COR-L47 (cell line): ENCODE measurements around the gene CFAP61.

ENCODE experiments used
- DNase-seq: peaks from one replicate; lab custom pipeline; 2025; lab: John Stamatoyannopoulos, UW

CFAP61 gene

DNA sequence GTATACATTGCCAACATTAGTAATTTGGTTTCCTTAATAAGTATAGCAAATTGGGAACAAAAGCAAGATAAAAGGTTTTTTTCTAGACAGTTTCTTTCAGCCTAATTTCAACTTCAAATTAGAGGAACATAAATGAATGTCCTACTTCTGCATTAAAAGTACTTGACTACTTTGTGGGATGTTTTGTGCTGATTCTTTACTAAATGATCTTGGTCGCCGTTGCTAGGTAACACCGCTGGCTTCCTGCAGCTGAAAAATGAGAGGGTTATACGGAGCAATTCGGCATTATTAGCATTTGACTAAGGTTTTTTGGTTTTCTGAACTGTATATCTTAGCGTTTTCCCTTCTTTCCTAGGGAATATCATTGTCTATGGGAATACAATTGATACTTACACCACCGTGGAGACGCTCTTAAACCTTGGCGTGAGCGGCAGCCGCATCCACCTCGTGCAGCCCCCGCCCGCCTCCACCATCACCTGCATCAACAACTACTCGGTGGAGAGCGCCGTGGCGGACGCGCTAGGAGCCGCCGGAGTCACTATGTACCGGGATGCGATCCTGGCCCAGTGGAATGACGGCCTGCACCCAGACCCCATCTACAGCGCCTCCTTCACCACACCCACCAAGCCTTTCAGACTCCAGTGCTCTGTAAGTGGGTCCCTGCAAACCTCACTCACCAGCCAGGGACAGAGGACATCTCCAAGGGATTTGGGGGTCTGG is 224.6 kb downstream of the CFAP61 start:
- no peak for DNase-seq

DNA sequence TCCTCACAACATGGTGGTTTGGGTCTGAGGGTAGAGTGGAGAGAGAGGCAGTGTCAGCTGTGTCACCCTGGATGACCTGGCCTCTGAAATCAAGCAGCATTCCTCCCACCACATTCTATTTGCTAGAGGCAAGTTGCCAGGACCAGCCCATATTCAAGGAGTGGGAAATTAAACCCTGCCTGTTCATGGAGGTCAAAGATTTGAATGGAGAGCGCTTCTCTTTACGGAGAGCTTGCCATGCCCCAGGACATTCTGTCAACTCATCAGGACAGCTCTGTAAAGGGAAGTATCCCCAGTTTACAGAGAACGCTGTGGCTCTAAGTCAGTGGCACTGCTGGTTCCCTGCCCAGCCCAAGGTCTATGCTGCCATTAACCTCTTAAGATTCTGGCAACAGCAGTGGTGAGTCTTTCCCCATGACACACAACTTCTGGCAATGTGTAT is 225.6 kb downstream of the CFAP61 start:
- DNase-seq = no peak

GRCh38 chr20:20286061-20286460 is 233.7 kb downstream of the CFAP61 start:
- no peak for DNase-seq

GRCh38 chr20:20289331-20289730 is 237.0 kb downstream of the CFAP61 start:
- no peak for DNase-seq

DNA sequence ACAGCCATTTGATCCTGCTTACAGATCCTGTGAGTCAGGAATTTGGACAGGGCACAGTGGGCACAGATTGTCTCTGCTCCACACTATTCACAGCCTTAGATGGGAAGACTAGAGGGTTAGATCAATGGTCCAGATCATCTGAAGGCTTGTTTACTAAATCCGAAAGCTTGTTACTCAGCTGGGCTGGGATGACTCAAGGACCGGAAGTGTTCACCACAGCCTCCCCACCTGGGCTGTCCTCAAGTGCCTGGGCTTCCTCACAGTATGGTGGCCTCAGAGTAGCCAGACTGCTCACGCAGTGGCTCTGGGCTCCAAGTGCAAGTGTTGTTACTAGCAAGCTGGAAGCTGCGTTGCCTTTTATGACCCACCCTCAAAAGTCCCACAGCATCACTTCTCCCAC is 240.1 kb downstream of the CFAP61 start:
- no peak for DNase-seq

- DNase-seq = no peak
These were observed 240.8 kb downstream of the CFAP61 start for GRCh38 chr20:20293141-20293540.

GRCh38 chr20:20293691-20294385 is 241.5 kb downstream of the CFAP61 start:
- DNase-seq = no peak

GRCh38 chr20:20295621-20296498 is 243.5 kb downstream of the CFAP61 start:
- DNase-seq = no peak

DNA sequence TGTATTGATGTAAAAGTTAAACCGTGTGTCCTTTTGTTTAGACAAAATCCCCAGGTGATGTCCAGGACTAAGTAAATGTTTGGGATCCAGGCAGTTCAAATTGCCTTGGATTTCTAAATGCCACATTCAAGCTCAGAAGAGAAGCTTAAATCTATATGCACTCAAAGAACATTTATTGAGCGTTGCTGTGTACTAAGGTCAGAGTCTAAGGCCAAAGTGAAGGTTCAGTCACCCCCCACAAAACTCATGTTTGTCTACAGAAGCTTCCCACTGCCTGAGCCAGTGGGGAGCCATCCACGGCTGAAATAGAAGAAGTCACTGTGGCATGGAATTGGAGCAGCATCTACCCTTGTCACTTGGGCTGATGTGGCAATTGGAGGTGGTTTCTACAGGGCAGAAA is 244.8 kb downstream of the CFAP61 start:
- DNase-seq = no peak

- no peak for DNase-seq
These were observed 245.4 kb downstream of the CFAP61 start for GRCh38 chr20:20297752-20298151.

DNA sequence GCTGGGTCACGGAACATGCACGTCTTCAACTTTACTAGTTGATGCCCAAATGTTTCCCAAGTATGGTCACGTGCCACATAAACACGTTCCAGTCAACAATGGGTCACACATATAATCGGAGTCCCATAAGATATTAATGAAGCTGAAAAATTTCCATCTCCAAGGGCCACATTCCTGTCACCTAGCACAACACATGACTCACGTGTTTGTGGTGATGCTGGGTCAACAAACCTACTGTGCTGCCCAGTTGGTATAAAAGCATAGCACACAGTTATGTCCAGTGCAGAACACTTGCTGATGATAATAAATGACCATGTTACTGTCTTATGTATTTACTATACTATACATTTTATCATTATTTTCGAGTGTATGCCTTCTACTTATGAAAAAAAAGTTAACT is 247.6 kb downstream of the CFAP61 start:
- DNase-seq = no peak

DNA sequence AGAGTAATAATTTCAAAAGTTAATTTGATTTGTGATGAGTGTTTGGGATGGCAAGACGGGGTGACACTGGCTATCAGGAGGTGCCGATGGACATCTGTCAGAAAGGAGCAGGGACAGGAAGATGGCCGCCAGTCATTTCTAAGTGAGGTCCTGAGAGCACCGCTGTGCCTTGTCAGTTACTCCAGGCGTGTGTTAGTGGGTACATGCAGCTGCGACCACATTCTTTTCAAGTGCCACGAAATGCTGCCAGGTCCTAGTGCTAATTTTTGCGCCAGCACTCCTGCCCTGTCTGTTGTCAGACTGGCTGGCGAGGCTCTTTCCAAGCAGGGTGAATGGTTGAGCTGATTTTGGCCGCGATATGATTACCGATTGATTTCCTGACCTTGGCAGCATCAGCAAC is 251.0 kb downstream of the CFAP61 start:
- no peak for DNase-seq

GRCh38 chr20:20303742-20304141 is 251.4 kb downstream of the CFAP61 start:
- DNase-seq = no peak

DNA sequence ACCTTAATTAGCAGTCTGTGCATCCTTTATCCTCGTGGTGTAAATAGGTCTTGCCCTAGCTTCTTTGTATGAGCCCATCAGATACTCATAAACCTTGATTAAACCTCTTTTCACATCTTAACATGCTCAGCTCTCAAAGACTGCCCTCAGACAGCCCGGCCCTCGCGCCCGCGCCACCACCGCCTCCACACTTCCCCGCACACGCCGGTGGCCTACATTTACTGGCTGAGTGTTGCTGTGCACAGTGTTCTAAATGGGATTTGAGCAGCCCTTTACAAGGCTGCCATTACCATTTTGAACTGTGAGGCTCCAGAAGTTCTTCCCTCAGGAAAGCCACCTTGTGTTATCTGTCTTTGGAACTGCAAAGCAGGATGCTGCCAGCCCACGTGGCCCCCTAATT is 252.6 kb downstream of the CFAP61 start:
- no peak for DNase-seq

- DNase-seq = no peak
These were observed 260.2 kb downstream of the CFAP61 start for GRCh38 chr20:20312562-20312961.

- DNase-seq = no peak
These were observed 264.9 kb downstream of the CFAP61 start for GRCh38 chr20:20317195-20317594.

GRCh38 chr20:20317621-20318364 is 265.5 kb downstream of the CFAP61 start:
- no peak for DNase-seq

GRCh38 chr20:20318365-20319161 is 266.2 kb downstream of the CFAP61 start:
- no peak for DNase-seq

DNA sequence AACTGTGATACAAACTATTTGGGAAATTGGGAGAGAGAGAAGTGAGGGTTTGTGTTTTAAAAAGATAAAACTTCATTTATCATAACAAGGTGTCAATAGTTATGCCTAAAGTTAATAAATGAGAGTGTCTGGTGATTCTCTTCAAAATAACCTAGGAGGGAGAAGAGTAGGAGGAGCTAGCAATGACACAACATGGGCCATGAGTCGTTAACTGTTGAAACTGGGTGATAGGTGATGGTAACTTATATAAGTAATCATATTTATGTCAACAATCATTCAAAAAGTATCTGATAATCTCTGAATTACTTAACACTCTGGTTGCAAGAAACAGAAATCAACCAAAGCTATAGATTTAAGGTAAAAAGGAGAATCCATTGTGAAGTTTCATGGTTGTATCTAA is 268.8 kb downstream of the CFAP61 start:
- no peak for DNase-seq

DNA sequence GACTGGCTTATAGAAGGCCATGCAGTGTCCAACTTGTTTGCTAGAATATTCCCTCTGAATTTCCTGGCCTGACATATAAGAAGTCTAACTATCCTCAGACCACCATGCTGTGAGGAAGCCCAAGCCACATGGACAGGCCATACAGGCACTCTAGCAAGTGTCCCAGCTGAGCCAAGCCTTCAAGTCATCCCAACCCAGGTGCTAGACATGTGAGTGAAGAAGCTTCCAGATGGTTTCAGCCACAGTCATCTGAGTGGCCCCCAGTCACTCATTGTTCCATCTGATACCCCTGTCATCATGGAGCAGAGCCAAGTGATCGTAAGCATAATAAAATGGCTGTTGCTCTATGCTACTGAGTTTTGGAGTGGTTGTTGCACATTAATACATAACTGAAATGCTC is 269.6 kb downstream of the CFAP61 start:
- no peak for DNase-seq

GRCh38 chr20:20322912-20323311 is 270.6 kb downstream of the CFAP61 start:
- no peak for DNase-seq
